ENCODE measurements around the gene KPNA5.

KPNA5 gene

DNA sequence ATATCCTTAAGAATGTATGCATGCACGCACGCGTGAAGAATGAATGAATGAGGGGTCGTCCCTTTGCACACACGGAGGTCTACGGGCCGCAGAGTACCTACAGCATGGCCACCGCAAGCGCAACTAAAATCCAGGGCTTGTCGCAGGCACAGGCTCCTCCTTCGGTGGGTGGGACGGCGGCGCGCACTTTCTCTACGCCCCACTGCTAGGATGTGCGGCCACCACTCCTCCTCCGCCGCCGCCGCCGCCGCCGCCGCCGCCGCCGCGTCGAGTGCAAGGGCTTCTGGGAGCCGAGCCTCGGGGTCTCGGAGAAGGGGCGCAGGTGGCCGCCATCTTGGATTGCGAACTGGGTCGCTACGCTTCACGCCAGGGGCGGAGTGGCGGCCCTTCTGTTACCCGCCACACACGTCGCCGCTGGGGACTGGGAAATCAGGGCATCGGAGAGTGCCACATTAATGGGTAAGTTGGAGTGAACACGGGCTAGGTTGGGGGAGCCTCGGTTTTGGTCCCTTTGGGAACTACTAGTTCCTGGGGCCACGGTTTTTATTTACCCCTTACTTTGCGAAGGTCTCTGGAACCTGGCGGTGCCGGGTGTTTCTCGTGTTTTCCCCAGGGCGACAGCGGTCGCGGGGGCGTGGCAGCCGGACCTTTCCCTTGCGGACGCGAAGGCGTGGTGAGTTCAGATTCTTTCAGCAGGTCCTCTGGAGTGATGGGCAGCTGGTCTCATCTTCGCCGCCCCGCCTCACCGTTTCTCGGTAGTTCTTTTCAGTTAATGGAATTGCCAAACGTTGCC lies at the start of gene KPNA5:
Gene KPNA5 (plus strand): TSS at position 332 of the 793 bp plus-strand sequence. CDS start 124 bp downstream, at position 456.
- DNase-seq (ENCODE audit: low spot score) (peak; percentile 88), ATAC-seq (ENCODE audit: low read depth) (peak; percentile 97)
- Histone ChIP-seq H3K36me3 (ENCODE audit: low read depth) (no peaks in the 10 kb centered on the region), H3K4me1 (ENCODE audit: insufficient read depth, poor library complexity, severe bottlenecking) (peaks cover 12% of the 10 kb centered on the region), H3K4me3 (ENCODE audit: severe bottlenecking) (peak within 1 kb of the TSS; percentile 82), H3K27me3 (ENCODE audit: insufficient read depth, poor library complexity, severe bottlenecking) (no peaks in the 10 kb centered on the region), H3K27ac (ENCODE audit: poor library complexity, severe bottlenecking) (peak within 1 kb of the TSS; percentile 69), H3K9me3 (ENCODE audit: severe bottlenecking) (no peaks in the 10 kb centered on the region)
- TF ChIP-seq, protein P1, sequence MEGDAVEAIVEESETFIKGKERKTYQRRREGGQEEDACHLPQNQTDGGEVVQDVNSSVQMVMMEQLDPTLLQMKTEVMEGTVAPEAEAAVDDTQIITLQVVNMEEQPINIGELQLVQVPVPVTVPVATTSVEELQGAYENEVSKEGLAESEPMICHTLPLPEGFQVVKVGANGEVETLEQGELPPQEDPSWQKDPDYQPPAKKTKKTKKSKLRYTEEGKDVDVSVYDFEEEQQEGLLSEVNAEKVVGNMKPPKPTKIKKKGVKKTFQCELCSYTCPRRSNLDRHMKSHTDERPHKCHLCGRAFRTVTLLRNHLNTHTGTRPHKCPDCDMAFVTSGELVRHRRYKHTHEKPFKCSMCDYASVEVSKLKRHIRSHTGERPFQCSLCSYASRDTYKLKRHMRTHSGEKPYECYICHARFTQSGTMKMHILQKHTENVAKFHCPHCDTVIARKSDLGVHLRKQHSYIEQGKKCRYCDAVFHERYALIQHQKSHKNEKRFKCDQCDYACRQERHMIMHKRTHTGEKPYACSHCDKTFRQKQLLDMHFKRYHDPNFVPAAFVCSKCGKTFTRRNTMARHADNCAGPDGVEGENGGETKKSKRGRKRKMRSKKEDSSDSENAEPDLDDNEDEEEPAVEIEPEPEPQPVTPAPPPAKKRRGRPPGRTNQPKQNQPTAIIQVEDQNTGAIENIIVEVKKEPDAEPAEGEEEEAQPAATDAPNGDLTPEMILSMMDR (IDR thresholded peaks at IDR 0.05; ENCODE audit: poor library complexity, severe bottlenecking), result no peak

DNA sequence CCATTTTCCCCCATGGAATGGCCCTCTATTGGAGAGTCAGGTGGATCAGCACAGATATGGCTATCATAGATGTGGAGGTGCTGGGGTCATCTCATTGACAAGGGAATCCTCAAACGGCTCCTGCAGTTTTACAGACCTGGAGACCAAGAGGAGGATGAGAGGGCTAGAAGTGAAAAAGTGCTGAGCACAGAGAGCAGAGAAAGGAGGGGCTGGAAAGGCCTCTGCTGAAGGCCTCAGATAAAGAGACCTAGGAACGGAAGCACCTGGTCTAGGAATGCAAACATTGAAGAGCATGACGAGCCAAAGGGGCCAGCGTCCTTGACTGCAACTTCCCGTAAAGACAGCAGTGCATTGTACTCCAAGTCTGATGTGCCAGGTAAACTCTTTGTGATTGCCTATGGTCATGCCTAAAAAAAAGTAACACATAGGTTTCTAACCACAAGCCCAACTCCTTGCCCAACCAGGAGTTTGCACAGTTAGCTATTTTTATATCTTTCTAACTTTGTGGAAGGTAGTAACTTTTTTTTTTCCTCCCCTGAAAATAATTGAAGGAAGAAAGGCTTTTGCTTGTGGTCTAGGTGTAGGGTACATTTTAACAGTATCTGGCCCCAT lies 49.5 kb upstream of the KPNA5 start:
- Histone ChIP-seq H3K4me1 (ENCODE audit: insufficient read depth, poor library complexity, severe bottlenecking) (no peaks in the 10 kb centered on the region), H3K27ac (ENCODE audit: poor library complexity, severe bottlenecking) (no peak overlapping the region), H3K27me3 (ENCODE audit: insufficient read depth, poor library complexity, severe bottlenecking) (no peaks in the 10 kb centered on the region), H3K4me3 (ENCODE audit: severe bottlenecking) (no peak overlapping the region), H3K36me3 (ENCODE audit: low read depth) (peaks cover 26% of the 10 kb centered on the region), H3K9me3 (ENCODE audit: severe bottlenecking) (no peaks in the 10 kb centered on the region)
- DNase-seq (ENCODE audit: low spot score) (no peak), ATAC-seq (ENCODE audit: low read depth) (no peak)
- TF ChIP-seq, protein P1 (IDR thresholded peaks at IDR 0.05; ENCODE audit: poor library complexity, severe bottlenecking), result no peak

DNA sequence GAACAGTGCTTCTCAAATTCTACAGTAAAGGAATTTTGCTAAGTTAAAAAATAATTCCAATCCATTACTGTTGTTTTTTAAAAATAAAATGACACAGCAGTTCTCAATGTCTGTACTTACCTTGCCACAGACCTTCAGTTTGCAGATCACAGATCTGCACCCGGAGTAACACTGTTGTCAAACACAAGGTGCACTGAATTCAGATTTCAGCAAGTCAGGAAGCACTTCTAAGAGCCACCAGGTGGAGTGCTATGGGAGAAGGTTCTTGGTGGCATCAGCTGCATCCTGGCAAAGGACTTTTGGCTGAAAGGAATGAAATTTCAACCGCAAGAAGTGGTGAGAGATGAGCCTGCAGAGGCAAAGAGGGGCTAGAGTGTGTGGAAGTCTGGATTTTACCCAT lies 47.3 kb upstream of the KPNA5 start:
- H3K4me3 ChIP-seq (ENCODE audit: severe bottlenecking), result no peak overlapping the region
- no peaks in the 10 kb centered on the region for H3K27me3 ChIP-seq (ENCODE audit: insufficient read depth, poor library complexity, severe bottlenecking)
- H3K4me1 ChIP-seq (ENCODE audit: insufficient read depth, poor library complexity, severe bottlenecking), result no peaks in the 10 kb centered on the region
- DNase-seq (ENCODE audit: low spot score) (no peak), ATAC-seq (ENCODE audit: low read depth) (peak; percentile 38; the same call in 1 of the 3 replicates)
- H3K9me3 ChIP-seq (ENCODE audit: severe bottlenecking), result no peaks in the 10 kb centered on the region
- TF ChIP-seq, protein P1 (IDR thresholded peaks at IDR 0.05; ENCODE audit: poor library complexity, severe bottlenecking), result peak; percentile 50
- H3K36me3 ChIP-seq (ENCODE audit: low read depth), result peaks cover 31% of the 10 kb centered on the region
- H3K27ac ChIP-seq (ENCODE audit: poor library complexity, severe bottlenecking), result no peak overlapping the region

DNA sequence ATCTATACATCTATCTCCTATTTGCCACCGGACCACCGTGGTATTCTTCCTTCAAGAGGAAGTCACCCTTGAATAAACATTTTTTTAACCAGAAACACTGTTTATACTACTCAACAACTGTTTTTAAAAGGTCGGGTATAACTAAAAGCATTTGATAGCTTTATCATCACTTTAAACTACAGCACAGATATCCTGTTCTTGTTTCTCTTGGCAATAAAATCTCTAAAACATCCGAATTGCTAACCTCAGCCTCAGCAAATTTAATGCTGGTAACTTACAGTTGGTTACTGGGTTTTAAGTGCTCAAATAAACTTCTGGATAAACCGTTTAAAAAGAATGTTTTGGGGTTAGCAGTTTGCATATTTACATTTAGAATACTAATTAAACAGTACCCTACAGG lies 32.9 kb upstream of the KPNA5 start:
- H3K4me1 ChIP-seq (ENCODE audit: insufficient read depth, poor library complexity, severe bottlenecking), result no peaks in the 10 kb centered on the region
- DNase-seq (ENCODE audit: low spot score) (no peak), ATAC-seq (ENCODE audit: low read depth) (no peak)
- no peak overlapping the region for H3K4me3 ChIP-seq (ENCODE audit: severe bottlenecking)
- H3K27me3 ChIP-seq (ENCODE audit: insufficient read depth, poor library complexity, severe bottlenecking), result no peaks in the 10 kb centered on the region
- no peaks in the 10 kb centered on the region for H3K9me3 ChIP-seq (ENCODE audit: severe bottlenecking)
- no peak overlapping the region for H3K27ac ChIP-seq (ENCODE audit: poor library complexity, severe bottlenecking)
- TF ChIP-seq, protein P1 (IDR thresholded peaks at IDR 0.05; ENCODE audit: poor library complexity, severe bottlenecking), result no peak
- peaks cover 70% of the 10 kb centered on the region for H3K36me3 ChIP-seq (ENCODE audit: low read depth)

DNA sequence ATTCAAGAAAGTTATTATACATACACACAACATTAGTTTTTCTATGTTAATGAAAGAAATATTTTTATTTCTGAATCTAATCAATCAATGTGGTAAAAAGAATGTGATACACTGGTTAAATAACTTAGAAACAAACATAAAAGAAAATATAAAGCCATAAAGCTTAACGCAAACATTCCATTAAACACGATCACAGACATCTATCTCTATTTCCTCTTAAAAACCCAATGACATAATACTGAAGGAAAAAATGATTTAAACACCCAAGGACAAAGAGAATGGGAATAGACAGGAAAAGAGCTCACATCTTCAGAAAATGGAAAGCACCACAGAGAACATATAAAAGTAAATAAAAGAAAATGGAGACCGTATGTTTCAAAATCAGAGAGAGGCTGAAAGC lies 31.9 kb upstream of the KPNA5 start:
- Histone ChIP-seq H3K27me3 (ENCODE audit: insufficient read depth, poor library complexity, severe bottlenecking) (no peaks in the 10 kb centered on the region), H3K4me1 (ENCODE audit: insufficient read depth, poor library complexity, severe bottlenecking) (no peaks in the 10 kb centered on the region), H3K4me3 (ENCODE audit: severe bottlenecking) (no peak overlapping the region), H3K36me3 (ENCODE audit: low read depth) (peaks cover 80% of the 10 kb centered on the region), H3K27ac (ENCODE audit: poor library complexity, severe bottlenecking) (no peak overlapping the region), H3K9me3 (ENCODE audit: severe bottlenecking) (no peaks in the 10 kb centered on the region)
- TF ChIP-seq, protein P1 (IDR thresholded peaks at IDR 0.05; ENCODE audit: poor library complexity, severe bottlenecking), result no peak
- DNase-seq (ENCODE audit: low spot score) (no peak), ATAC-seq (ENCODE audit: low read depth) (no peak)
